ENCODE data around the gene PLB1. TPM values are rescaled to one million over a fixed set of nuclear protein-coding genes. Genes with fewer than 3 reads are reported as not detected.

The PLB1 gene
- total and polyA plus RNA-seq, 9 of the 15 experiments (the other 6 are each of a cell fraction or from before 2014, with no cell fraction given): 0.01 to 0.09 (median 0.07) TPM; not detected in 2

DNA sequence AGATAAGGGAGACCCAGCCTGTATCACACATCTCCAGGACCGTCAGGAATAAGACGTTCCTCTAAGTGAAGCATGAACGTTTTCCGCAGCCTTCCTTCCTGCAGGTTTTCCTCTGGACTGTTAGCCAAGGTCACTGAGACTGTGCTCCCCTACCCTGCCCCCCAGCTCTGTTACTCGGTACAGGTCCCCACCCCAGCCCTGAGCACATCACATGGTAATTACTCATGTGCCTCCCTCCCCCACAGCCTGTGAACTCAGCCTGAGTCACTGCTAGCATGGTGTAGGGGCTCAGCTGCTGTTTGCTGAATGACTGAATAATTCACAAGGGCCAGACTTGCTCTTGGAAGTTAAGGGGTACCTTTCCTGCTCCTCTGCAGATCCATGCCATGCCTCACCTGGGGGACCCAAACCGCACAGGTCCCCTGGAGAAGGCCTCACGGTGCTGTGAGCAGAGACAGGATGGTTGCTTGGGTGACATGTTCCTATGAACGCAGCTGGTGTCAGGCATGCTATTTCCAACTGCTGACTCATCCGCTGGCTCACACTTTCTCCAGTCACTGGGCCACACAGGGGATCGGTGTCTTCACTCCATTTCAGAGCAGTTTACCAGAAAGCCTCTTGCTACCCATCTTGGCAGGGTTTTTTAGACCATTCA is 88.2 kb downstream of the PLB1 start (continued):
- TF ChIP-seq L3MBTL2 (IDR thresholded peaks at IDR 0.05) (peak; percentile 85), TGIF2 (CRISPR knock-in tag; IDR thresholded peaks at IDR 0.05) (no peak), MCM5 (IDR thresholded peaks at IDR 0.05; ENCODE audit: low read depth) (no peak), HDAC1 (IDR thresholded peaks at IDR 0.05) (peak in 1 of 2 experiments; percentile 78; a peak in 2 of 4 replicates), HMGN3 (IDR thresholded peaks at IDR 0.05; ENCODE audit: borderline replicate concordance, extremely low read depth, insufficient read length, low read depth, low read length) (no peak), SMARCA4 (IDR thresholded peaks at IDR 0.05) (peak; percentile 95), TAL1 (IDR thresholded peaks at IDR 0.05) (no peak), CBX1 (IDR thresholded peaks at IDR 0.05; ENCODE audit: low read depth) (no peak), PRPF4 (IDR thresholded peaks at IDR 0.05; ENCODE audit: insufficient read depth, low read depth, low read length, poor library complexity, severe bottlenecking) (no peak), HES1 (IDR thresholded peaks at IDR 0.05; ENCODE audit: low read depth) (no peak), ZBTB8A (IDR thresholded peaks at IDR 0.05; ENCODE audit: partially characterized antibody) (no peak), NRF1 (conservative IDR thresholded peaks at IDR 0.05 in 1 of 2, IDR thresholded peaks at IDR 0.05 in 1 of 2) (peak in 1 of 2 experiments; percentile 37), HDAC2 (IDR thresholded peaks at IDR 0.05) (0 out of 2 replicates have a peak, but pooled peaks have one; percentile 77), MIER1 (IDR thresholded peaks at IDR 0.05; ENCODE audit: low read depth) (no peak), RBM17 (IDR thresholded peaks at IDR 0.05; ENCODE audit: borderline replicate concordance, low read depth, low read length) (no peak), JUN (IDR thresholded peaks at IDR 0.05; ENCODE audit: borderline replicate concordance, low read depth, low read length) (peak; percentile 95), JUN (CRISPR knock-in tag; IDR thresholded peaks at IDR 0.05; ENCODE audit: borderline replicate concordance) (peak; percentile 95; the same call in 1 of the 2 replicates), MAFG (tag; conservative IDR thresholded peaks at IDR 0.05) (peak; percentile 95), SPI1 (IDR thresholded peaks at IDR 0.05; ENCODE audit: borderline replicate concordance, low read depth, low read length) (no peak)
- TF ChIP-seq, protein P1, sequence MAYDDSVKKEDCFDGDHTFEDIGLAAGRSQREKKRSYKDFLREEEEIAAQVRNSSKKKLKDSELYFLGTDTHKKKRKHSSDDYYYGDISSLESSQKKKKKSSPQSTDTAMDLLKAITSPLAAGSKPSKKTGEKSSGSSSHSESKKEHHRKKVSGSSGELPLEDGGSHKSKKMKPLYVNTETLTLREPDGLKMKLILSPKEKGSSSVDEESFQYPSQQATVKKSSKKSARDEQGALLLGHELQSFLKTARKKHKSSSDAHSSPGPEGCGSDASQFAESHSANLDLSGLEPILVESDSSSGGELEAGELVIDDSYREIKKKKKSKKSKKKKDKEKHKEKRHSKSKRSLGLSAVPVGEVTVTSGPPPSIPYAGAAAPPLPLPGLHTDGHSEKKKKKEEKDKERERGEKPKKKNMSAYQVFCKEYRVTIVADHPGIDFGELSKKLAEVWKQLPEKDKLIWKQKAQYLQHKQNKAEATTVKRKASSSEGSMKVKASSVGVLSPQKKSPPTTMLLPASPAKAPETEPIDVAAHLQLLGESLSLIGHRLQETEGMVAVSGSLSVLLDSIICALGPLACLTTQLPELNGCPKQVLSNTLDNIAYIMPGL (CRISPR knock-in tag; IDR thresholded peaks at IDR 0.05): no peak
- TF ChIP-seq, protein P2, sequence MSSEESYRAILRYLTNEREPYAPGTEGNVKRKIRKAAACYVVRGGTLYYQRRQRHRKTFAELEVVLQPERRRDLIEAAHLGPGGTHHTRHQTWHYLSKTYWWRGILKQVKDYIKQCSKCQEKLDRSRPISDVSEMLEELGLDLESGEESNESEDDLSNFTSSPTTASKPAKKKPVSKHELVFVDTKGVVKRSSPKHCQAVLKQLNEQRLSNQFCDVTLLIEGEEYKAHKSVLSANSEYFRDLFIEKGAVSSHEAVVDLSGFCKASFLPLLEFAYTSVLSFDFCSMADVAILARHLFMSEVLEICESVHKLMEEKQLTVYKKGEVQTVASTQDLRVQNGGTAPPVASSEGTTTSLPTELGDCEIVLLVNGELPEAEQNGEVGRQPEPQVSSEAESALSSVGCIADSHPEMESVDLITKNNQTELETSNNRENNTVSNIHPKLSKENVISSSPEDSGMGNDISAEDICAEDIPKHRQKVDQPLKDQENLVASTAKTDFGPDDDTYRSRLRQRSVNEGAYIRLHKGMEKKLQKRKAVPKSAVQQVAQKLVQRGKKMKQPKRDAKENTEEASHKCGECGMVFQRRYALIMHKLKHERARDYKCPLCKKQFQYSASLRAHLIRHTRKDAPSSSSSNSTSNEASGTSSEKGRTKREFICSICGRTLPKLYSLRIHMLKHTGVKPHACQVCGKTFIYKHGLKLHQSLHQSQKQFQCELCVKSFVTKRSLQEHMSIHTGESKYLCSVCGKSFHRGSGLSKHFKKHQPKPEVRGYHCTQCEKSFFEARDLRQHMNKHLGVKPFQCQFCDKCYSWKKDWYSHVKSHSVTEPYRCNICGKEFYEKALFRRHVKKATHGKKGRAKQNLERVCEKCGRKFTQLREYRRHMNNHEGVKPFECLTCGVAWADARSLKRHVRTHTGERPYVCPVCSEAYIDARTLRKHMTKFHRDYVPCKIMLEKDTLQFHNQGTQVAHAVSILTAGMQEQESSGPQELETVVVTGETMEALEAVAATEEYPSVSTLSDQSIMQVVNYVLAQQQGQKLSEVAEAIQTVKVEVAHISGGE (CRISPR knock-in tag; IDR thresholded peaks at IDR 0.05): 0 out of 6 replicates have a peak, but pooled peaks of 1 of the 3 experiments have one; percentile 56
- TF ChIP-seq, protein P3, sequence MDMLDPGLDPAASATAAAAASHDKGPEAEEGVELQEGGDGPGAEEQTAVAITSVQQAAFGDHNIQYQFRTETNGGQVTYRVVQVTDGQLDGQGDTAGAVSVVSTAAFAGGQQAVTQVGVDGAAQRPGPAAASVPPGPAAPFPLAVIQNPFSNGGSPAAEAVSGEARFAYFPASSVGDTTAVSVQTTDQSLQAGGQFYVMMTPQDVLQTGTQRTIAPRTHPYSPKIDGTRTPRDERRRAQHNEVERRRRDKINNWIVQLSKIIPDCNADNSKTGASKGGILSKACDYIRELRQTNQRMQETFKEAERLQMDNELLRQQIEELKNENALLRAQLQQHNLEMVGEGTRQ (CRISPR knock-in tag; IDR thresholded peaks at IDR 0.05): 0 out of 2 replicates have a peak, but pooled peaks have one; percentile 42

All from K562 (cell line).